Uterus (tissue), 4 donors: ENCODE measurements around the gene SDHAF1. TPM values are rescaled to one million over a fixed set of nuclear protein-coding genes. Genes with fewer than 3 reads are reported as not detected.
"Not testable (repeated sequence)": the region's sequence is repeated elsewhere in the genome, so short reads cannot be mapped to it uniquely, and the experiment has no call there.

Source experiments
- DNase-seq, 2 donors: peaks; one replicate each; pipeline ENCODE4 v3.0.0-alpha.2; 2019 to 2020
- H3K27ac ChIP-seq, 2 donors: fragments of 200-600 bp; sonication (generic); 1 replicate in 1 of 2; 2 replicates in 1 of 2; pipeline ENCODE4 v1.5.1; 2016 to 2018
- H3K27me3 ChIP-seq, 2 donors: fragments of 200-600 bp; sonication (generic); one replicate each; pipeline ENCODE4 v1.5.1; 2018 to 2019; ENCODE audit warnings: control low read depth in 1 of 2
- H3K36me3 ChIP-seq, 2 donors: fragments of 200-600 bp; sonication (generic); one replicate each; pipeline ENCODE4 v1.5.1; 2019; ENCODE audit warnings: control low read depth in 1 of 2
- H3K4me1 ChIP-seq, 2 donors: fragments of 200-600 bp; sonication (generic); one replicate each; pipeline ENCODE4 v1.5.1; 2018 to 2019; ENCODE audit warnings: control low read depth in 1 of 2
- H3K4me3 ChIP-seq, 2 donors: fragments of 200-600 bp; sonication (generic); 1 replicate in 1 of 2; 2 replicates in 1 of 2; pipeline ENCODE4 v1.5.1; 2018 to 2019; ENCODE audit warnings: mild to moderate bottlenecking in 1 of 2
- H3K9me3 ChIP-seq, 2 donors: fragments of 200-600 bp; sonication (generic); one replicate each; pipeline ENCODE4 v1.5.1; 2019; ENCODE audit warnings: control low read depth in 1 of 2
- CTCF ChIP-seq, 4 experiments: fragments of 200-600 bp in 2 of 4; fragments of 450-650 bp in 2 of 4; sonication (generic) in 2 of 4; IDR thresholded peaks; one replicate each; pipeline ENCODE4 v1.5.1; 2016 to 2019; ENCODE audit warnings: antibody characterized with exemption in 4 of 4, mild to moderate bottlenecking in 2 of 4, moderate library complexity in 1 of 4
- POLR2A ChIP-seq, 2 donors: fragments of 450-650 bp; IDR thresholded peaks; one replicate each; pipeline ENCODE4 v1.6.1; 2016; ENCODE audit warnings: antibody characterized with exemption in 2 of 2, mild to moderate bottlenecking in 1 of 2, moderate library complexity in 1 of 2
- intact Hi-C: fragments of 100-400 bp; cut with DNase I; formaldehyde crosslinking; loops from one replicate; pipeline ENCODE4 v1.15.1; 2023; ENCODE audit warnings: low total_unique reads
- total RNA-seq, 4 donors: library from RNA; depleted of rRNA in 3 of 4; stranded (reverse); fragments of >200 nt in 3 of 4; gene quantifications; one replicate each; pipeline versions ENCODE4 v1.1.0 to v1.2.4, GENCODE V29; 2014 to 2023
- donor health status: DM: yes; HTN: yes; CAD: no.

The SDHAF1 gene
- total RNA-seq, 4 donors from 2014 or later, result 23.8 to 80.0 (median 43.1) TPM

DNA sequence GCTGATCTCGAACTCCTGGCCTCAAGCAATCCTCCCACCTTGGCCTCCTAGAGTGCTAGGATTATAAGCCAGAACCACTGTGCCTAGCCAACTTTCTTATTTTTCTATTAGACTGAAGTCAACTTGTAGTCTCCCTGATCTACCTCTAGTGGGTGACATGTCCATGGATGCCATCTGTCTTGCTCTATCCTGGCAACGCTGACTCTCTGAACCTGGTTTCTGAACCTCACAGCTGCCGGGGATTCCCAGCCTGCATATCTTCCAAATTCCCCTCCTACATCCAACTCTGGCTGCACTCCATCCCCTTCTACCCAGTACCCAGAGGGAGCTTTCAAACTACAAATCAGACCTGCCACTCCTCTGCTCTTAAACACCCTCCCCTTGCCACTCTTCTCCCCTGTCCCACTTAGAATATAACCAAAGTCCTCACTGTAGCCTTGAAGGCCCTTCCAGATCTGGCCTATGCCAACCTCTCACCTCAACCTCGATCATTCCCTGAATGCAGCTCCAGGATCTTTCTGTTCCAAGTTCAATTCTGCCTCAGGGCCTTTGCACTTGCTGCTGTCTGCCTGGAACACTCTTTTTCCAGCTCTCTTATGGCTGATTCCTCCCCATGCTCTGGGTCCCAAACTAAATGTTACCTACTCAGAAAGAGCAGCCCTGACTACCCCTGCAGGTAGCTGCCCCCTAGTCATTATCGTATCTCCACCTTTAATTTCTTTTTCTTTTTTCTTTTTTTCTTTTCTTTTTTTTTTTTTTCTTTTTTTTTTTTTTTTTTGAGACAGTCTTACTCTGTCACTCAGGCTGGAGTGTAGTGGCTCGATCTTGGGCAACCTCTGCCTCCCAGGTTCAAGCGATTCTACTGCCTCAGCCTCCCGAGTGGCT, 35.5 kb downstream of the SDHAF1 start:
- TF ChIP-seq POLR2A (IDR thresholded peaks at IDR 0.05) (no peak), CTCF (IDR thresholded peaks at IDR 0.05) (no peak)
- no peak for DNase-seq
- Histone ChIP-seq H3K27ac (no peak overlapping the region), H3K9me3 (no peaks in the 10 kb centered on the region), H3K36me3 (no peaks in the 10 kb centered on the region), H3K27me3 (no peaks in the 10 kb centered on the region), H3K4me3 (no peak overlapping the region), H3K4me1 (no peaks in the 10 kb centered on the region)
- intact Hi-C loops, result no loop called here

GRCh38 chr19:36031308-36031707, 36.3 kb downstream of the SDHAF1 start:
- no peak overlapping the region for H3K4me3 ChIP-seq
- no peaks in the 10 kb centered on the region for H3K27me3 ChIP-seq
- H3K36me3 ChIP-seq, result no peaks in the 10 kb centered on the region
- H3K4me1 ChIP-seq, result no peaks in the 10 kb centered on the region
- no peak for DNase-seq
- H3K9me3 ChIP-seq, result no peaks in the 10 kb centered on the region
- peak overlapping the region in 1 of 2 donors; percentile 89 for H3K27ac ChIP-seq
- intact Hi-C loops, result no loop called here
- TF ChIP-seq CTCF (IDR thresholded peaks at IDR 0.05) (no peak), POLR2A (IDR thresholded peaks at IDR 0.05) (no peak)

DNA sequence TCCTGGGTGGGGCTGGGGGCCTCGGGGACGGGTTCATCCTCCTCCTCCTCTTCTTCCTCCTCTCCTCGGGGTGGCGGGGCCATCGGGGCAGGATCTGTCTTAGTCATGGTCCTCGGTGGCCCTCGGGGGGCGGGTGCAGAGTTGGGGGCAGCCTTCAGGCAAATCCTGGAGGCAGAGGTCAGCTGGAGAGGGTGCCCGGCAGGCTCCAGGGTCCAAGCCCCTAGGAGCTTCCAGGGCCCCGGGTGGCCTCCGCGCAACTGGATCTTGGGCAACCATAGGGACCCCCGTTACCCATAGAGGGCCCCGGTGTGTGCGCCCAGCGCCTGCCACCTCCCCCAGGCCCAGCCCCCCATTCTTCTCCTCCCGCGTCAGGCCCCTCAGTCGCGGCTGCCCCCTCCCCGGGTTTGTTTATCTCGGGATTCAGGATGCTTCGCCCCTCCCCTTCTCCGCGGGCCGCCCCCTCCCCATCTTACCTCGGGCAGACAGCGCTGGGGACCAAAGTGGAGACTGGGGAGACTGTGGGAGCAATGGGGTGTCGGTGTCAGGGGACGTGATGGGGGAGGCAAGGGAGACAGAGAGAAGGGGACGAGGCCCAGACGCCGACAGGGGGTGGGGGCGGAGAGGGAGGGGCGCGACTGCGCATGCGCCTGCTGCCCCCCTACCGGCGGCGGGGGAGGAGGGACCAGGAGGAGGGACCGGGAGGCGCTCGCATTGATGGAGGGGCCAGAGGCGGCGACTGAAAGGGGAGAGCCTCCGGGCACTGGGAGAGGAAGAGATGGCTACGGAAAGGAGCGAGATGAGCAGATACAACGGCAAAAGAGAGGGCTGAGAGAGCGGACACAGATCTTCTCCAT, 37.5 kb downstream of the SDHAF1 start, which contains the start of gene CLIP3:
CLIP3 (minus strand) TSS at position 623 of the 854 bp plus-strand sequence; CDS start at position 107, 516 bp downstream.
- no peaks in the 10 kb centered on the region for H3K36me3 ChIP-seq
- intact Hi-C loops, result no loop called here
- no peaks in the 10 kb centered on the region for H3K4me1 ChIP-seq
- no peaks in the 10 kb centered on the region for H3K27me3 ChIP-seq
- peak in 1 of 2 donors; percentile 36 for TF ChIP-seq POLR2A (IDR thresholded peaks at IDR 0.05)
- peak in 3 of 4 experiments; percentile 9 to 22 (median 22) for TF ChIP-seq CTCF (IDR thresholded peaks at IDR 0.05)
- peak within 1 kb of the TSS; percentile 84 to 89 for H3K27ac ChIP-seq
- H3K4me3 ChIP-seq, result peak within 1 kb of the TSS; percentile 68 to 85
- peak; percentile 81 to 87 for DNase-seq
- no peaks in the 10 kb centered on the region for H3K9me3 ChIP-seq

- no peak for DNase-seq
- Histone ChIP-seq H3K9me3 (no peaks in the 10 kb centered on the region), H3K4me3 (no peak overlapping the region), H3K4me1 (no peaks in the 10 kb centered on the region), H3K27me3 (no peaks in the 10 kb centered on the region), H3K36me3 (no peaks in the 10 kb centered on the region), H3K27ac (peak overlapping the region in 1 of 2 donors; percentile 61)
- no peak for TF ChIP-seq CTCF (IDR thresholded peaks at IDR 0.05)
- no peak for TF ChIP-seq POLR2A (IDR thresholded peaks at IDR 0.05)
- intact Hi-C loops, result no loop called here
Measured at GRCh38 chr19:36040495-36040894, 45.5 kb downstream of the SDHAF1 start.

DNA sequence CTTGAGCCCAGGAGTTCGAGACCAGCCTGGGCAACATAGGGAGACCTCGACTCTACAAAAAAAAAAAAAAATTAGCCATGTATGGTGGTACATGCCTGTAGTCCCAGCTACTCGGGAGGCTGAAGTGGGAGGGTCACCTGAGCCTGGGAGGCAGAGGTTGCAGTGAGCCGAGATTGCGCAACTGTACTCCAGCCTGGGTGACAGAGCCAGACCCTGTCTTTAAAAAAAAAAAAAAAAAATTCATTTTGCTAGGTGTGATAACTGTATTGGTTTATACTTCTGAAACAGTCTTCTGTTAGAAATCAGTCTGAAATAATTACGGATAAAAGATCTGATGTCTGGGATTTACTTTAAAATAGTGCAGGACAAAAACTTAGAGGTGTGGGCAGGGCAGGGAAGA, 46.1 kb downstream of the SDHAF1 start:
- H3K9me3 ChIP-seq, intact Hi-C loops, H3K27me3 ChIP-seq, H3K4me3 ChIP-seq, H3K4me1 ChIP-seq, H3K36me3 ChIP-seq, DNase-seq: not testable (repeated sequence)
- H3K27ac ChIP-seq, result peak overlapping the region; percentile 61 to 66
